Erythroblast (primary cell): Measurements from ENCODE around the gene SS18.
"Not testable (repeated sequence)": the region's sequence is repeated elsewhere in the genome, so short reads cannot be mapped to it uniquely, and the experiment has no call there.

Experiments
- DNase-seq, 2 experiments: peaks; one replicate each; lab custom pipeline; 2025; lab: John Stamatoyannopoulos, UW
- GATA1 ChIP-seq: IDR thresholded peaks from 2 replicates; pipeline ENCODE4 v1.6.1; 2011; ENCODE audit warnings: low read depth, mild to moderate bottlenecking, control low read depth, low read length, moderate library complexity
- POLR2A ChIP-seq: IDR thresholded peaks from 2 replicates; pipeline ENCODE4 v1.6.1; 2011; ENCODE audit warnings: mild to moderate bottlenecking, low read length

The SS18 gene, protein sequence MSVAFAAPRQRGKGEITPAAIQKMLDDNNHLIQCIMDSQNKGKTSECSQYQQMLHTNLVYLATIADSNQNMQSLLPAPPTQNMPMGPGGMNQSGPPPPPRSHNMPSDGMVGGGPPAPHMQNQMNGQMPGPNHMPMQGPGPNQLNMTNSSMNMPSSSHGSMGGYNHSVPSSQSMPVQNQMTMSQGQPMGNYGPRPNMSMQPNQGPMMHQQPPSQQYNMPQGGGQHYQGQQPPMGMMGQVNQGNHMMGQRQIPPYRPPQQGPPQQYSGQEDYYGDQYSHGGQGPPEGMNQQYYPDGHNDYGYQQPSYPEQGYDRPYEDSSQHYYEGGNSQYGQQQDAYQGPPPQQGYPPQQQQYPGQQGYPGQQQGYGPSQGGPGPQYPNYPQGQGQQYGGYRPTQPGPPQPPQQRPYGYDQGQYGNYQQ

DNA sequence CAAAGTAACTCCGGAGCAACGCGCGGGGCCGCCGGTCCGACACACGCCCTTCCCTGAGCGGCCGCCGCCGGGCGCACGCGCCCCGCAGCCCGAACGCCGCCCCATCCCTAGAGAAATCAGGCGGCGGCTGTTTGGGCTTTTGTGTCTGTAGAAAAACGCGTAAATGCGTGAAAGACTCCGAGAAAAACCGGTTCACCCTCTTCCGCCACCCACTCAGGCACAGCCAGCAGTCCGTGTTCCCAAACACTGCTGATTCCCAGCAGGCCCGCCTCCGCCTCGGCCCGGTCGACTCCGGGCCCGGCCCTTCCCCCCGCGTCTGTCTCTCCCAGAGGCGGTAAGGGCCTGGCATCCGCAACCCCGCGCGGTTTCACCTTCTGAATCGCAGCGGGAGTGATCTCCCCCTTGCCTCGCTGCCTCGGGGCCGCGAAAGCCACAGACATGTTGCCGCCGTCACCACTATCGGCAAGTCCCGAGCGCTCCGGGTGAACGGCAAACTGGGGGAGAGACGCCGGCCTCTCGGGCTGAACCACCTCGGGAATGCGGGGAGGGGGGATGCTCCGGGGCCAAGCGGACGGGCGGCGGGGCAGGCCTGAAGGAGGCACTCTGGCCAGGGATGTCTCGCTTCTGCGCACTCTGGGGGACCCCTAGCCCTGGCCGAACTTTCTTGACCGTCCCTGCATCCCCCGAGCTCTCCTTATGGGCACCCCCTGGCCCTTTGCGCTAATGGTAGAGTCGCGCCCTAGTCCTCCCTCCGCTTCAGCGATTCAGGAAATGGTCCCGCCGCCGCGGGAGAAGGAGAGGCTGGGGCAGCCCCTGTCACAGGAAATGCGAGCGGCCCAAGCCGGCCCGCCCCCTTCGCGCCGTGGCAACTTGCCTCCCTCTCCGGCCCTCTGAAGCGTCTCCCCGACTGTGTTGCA, at the start of gene SS18:
TSS of gene SS18 (minus strand) at position 484 of the 917 bp plus-strand sequence. CDS start at position 440, 44 bp downstream.
- peak; percentile 95 to 97 for DNase-seq
- no peak for TF ChIP-seq GATA1
- TF ChIP-seq POLR2A: peak; percentile 84

DNA sequence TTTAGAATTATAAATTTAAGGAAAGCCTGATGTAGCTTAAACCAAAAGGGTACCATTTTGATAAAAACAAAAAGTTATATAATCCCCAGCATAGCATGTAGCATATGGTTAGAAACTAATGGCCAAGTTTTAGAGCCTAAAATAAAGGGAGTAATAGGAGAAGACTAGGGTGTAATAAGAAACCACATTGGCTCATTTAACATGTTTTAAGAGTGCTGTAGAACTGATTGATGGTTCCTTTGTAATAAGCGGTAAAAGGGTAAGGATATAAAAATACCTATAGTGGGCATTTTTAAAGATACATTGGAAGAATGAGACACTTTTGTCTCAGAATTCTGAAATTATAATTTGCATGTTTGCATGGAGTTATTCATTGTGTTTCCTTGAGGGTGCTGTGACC, 45.1 kb upstream of the SS18 start:
- no peak for TF ChIP-seq GATA1
- no peak for TF ChIP-seq POLR2A
- DNase-seq: no peak

DNA sequence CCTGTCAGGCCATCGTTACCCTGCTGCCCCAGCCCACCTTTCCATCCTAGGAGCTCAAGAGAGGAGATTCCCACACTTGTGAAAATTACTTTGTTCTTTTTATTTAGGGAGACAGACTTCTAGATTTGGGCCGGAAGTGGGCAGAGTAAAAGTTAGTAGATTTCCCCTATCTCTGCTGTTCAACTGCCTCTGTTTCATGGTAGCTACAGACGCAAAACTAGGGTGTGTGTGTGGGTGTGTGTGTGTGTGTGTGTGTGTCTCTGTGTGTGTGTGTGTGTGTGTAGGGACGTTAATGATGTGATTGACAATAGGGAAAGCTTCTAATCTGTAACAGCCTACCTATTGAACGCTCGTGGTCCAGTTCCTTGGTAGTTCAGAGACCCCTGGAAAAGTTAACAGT, 43.7 kb upstream of the SS18 start:
- no peak for DNase-seq
- TF ChIP-seq GATA1 (no peak), POLR2A (peak; percentile 3)

DNA sequence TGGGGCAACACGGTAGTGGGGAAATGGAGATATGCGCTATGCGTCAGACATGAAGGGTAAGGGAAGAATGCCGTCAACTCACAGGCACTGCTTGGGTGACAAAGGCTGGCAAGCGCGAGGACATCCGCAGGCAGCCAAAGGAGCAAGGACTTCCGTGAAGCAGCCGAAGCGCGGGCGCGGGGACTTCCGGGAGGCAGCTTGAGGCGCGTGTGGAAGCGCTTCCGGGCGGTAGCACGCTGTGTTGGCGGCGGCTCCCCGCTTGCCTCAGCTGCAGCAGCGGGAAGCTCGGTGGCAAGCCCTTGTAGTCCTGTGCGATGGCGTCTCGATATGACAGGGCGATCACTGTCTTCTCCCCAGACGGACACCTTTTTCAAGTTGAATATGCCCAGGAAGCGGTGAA, 43.2 kb upstream of the SS18 start, which contains the start of gene PSMA8:
TSS of gene PSMA8 (plus strand) at position 218 of the 400 bp plus-strand sequence. CDS start at position 315, 97 bp downstream.
- TF ChIP-seq POLR2A (peak; percentile 39), GATA1 (no peak)

DNA sequence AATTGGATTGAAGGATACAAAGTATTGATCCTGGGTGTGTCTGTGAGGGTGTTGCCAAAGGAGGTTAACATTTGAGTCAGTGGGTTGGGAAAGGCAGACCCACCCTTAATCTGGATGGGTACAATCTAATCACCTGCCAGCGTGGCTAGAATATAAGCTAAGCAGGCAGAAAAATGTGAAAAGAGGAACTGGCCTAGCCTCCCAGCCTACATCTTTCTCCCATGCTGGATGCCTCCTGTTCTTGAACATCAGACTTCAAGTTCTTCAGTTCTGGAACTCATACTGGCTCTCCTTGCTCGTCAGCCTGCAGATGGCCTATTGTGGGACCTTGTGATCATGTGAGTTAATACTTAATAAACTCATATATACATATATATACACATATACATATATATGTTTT, 37.8 kb upstream of the SS18 start:
- not testable (repeated sequence) for DNase-seq

More for the DNA sequence above, 43.2 kb upstream of the SS18 start, which contains the start of gene PSMA8:
- DNase-seq: peak; percentile 37 to 47

DNA sequence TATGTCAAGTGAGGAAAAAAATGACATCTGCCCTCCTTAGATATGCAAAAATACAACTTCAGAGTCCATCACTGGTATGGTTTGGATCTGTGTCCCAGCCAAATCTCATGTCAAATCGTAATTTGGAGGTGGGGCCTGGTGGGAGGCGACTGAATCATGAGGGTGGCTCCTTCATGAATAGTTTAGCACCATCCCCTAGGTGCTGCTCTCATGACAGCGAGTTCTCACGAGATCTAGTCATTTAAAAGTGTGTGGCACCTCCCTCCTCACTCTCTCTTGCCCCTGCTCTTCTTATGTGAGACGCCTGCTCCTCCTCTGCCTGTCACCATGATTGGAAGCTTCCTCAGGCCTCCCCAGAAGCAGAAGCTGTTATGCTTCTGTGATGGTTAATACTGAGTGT, 37.4 kb upstream of the SS18 start:
- no peak for TF ChIP-seq GATA1
- TF ChIP-seq POLR2A: no peak
- no peak for DNase-seq

DNA sequence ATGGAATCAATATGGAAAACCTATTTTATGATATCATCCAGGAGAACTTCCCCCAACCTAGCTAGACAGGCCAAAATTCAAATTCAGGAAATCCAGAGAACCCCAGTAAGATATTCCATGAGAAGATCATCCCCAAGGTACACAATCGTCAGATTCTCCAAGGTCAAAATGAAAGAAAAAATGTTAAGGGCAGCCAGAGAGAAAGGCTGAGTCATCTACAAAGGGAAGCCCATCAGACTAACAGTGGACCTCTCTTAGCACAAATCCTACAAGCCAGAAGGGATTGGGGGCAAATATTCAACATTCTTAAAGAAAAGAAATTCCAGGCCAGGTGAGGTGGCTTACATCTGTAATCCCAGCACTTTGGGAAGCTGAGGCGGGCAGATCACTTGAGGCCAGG, 31.6 kb upstream of the SS18 start:
- not testable (repeated sequence) for DNase-seq

DNA sequence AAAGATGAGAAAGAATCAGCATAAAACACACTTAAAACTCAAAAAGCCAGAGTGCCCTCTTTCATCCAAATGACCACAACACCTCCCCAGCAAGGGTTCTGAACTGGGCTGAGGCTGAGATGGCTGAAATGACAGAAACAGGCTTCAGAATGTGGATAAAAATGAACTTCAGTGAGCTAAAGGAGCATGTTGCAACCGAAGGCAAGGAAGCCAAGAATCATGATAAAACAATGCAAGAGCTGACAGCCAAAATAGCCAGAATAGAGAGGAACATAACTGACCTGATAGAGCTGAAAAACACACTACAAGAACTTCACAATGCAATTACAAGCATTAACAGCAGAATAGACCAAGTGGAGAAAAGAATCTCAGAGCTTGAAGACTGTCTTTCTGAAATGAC, 31.1 kb upstream of the SS18 start:
- TF ChIP-seq POLR2A (no peak), GATA1 (no peak)
- DNase-seq: no peak

DNA sequence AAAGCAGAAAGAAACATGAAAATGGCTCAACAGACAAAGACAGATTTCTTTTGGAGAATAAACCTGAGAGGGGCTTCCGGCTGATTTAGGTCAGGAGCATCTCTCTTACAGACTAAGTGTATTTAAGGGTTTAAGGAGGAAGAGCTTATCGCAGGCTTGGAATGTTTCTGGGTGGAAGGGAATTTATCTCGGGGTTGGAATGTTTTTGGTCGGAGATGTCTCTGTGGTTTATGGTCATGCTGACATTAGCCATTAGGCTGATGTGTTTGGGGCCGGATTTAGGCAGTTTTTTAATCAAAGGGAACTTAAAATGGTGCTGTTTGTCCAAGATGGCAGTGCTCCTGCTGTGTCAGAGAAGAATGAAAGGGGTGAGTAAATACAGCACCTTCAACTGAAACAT, 28.8 kb upstream of the SS18 start:
- no peak for TF ChIP-seq POLR2A
- no peak for TF ChIP-seq GATA1

DNA sequence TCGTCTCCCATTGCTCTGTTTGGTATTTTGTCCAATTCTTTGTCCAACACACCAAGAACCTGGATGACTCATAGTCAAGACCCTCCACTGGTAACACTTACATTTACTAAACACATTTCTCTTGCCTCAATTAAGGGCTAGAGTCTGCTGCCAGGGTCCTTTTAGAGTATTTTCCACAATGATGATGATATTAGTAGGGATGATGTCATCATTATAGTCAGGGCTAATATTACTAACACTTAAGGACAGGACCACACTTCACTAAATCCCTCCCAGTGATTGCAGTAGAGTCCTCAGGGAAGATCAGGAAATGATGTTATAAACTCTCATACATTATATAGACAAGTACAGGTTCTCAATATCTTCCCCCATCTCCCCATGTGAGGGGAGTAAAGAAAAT, 13.6 kb upstream of the SS18 start:
- DNase-seq: no peak
- TF ChIP-seq GATA1 (no peak), POLR2A (no peak)

More for the DNA sequence above, 28.8 kb upstream of the SS18 start:
- DNase-seq: no peak

DNA sequence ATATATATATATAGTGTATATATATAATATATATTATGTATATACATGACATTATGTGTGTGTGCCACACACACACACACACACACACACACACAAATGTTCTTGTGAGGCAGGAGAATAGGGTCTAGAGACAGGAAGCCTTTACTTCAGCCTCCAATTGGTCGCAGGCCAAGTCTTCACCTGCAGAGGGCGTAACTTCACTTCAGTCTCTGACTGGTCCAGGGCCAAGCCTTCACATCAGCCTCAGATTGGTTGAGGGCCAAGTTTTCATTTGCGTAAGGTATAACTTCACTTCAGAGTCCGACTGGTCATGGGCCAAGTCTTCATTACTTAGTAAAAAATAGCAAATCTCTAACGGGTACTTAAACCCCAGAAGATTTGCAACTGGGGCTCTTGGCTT, 13.2 kb upstream of the SS18 start:
- DNase-seq: peak; percentile 68 to 71
- no peak for TF ChIP-seq GATA1

DNA sequence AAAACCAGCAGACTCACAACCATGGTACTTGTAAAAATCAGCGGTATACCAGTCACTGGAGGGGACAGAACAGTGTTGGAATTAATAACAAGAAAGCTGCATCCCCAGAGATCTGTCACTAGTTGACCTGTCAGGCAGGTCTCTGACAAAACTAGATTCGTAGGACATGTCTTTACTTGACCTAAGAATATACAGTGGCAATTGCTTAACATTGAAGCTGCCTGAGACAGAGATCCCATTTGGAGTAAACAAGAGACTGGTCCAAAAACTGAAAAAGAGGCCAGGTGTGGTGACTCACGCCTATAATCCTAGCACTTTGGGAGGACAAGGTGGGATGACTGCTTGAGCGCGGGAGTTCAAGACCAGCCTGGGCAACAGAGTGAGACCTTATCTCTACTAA, 7.2 kb upstream of the SS18 start:
- TF ChIP-seq GATA1 (no peak), POLR2A (no peak)
- no peak for DNase-seq

DNA sequence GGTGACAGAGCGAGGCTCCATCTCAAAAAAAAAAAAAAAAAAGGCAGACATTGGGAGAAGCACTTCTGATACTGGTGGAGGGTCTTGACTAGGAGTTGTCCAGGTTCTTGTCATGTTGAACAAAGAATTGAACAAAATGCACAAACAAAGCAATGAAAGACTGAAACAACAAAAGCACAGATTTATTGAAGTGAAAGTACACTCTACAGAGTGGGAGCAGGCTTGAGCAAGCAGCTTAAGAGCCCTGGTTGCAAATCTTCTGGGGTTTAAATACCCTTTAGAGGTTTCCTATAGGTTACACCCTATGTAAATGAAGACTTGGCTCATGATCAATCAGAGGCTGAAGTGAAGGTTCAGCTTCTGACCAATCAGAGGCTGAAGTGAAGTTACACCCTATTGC, 6.4 kb upstream of the SS18 start:
- DNase-seq: peak; percentile 21 to 30
- TF ChIP-seq POLR2A (no peak), GATA1 (no peak)

DNA sequence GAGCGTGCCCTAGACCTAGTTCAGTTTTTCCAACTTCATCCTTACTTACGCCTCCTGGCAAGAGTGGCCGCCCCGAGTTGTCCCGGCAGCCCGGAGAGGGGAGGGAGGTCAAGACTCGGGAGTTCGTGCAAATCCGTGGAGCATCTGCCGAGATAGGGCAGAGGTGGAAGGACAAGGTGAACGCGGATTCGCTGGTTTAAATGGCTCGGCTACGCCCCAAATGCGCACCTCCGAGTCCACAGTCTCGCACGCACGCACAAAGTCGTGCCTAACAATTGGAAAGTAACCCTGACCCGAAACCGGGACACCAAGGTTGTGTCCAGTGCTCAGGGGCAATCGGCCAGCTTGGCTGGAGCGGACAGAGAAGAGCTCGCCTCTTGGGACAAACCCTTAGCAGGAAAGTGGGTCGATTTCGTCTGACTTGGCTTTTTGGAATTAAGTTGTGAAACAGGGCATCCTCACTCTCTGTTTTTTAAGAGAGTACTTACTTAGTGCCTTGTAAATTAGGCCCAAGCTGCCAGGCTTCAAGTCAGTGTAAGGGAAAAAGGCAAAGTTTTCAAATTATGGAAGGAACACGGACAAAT, 726 bp upstream of the SS18 start:
- no peak for TF ChIP-seq GATA1
- peak; percentile 32 for TF ChIP-seq POLR2A
- peak; percentile 88 to 90 for DNase-seq
